ENCODE measurements around the gene BCAS3. TPM values are rescaled to one million over a fixed set of nuclear protein-coding genes. Genes with fewer than 3 reads are reported as not detected.

The BCAS3 gene
- total and polyA plus RNA-seq, 5 donors from 2014 or later, result 29.7 to 59.1 (median 33.9) TPM

DNA sequence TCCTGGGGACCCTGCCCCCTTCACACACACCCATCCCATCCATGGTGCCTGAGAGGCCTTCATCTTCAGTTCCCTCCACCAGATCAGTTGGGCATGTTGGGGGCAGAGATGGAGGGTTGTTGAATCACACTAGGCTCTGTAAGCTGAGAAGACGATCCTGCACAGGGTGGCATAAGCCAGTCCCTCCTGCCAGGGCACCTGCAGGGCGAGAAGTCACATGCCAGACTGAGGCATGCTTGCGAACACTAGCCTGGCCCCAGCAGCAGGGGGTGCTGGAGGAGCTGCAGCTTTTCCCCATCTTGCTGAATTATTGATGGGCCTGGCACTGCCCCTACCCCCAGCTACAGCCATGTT, 715.9 kb downstream of the BCAS3 start:
- peaks cover 6% of the 10 kb centered on the region for H3K36me3 Mint-ChIP-seq
- Histone ChIP-seq H3K9me3 (ENCODE audit: control insufficient read depth in 2 of 2, low read length in 2 of 2) (no peaks in the 10 kb centered on the region), H3K4me1 (ENCODE audit: control insufficient read depth, insufficient read depth, low read length, poor library complexity, severe bottlenecking) (peaks cover 21% of the 10 kb centered on the region), H3K27me3 (ENCODE audit: control insufficient read depth, insufficient read depth, low read length) (no peaks in the 10 kb centered on the region), H3K4me3 (ENCODE audit: low read depth, low read length) (no peak overlapping the region), H3K27ac (ENCODE audit: insufficient read depth, low read length, poor library complexity, severe bottlenecking) (no peak overlapping the region), H3K36me3 (ENCODE audit: control insufficient read depth, insufficient read depth, low read length) (peaks cover 2% of the 10 kb centered on the region)
- no peak for ATAC-seq (ENCODE audit: low read depth in 2 of 2)
- H3K27ac Mint-ChIP-seq, result no peak overlapping the region
- peaks cover 31% of the 10 kb centered on the region for H3K27me3 Mint-ChIP-seq
- H3K4me3 Mint-ChIP-seq, result no peak overlapping the region
- no peaks in the 10 kb centered on the region for H3K9me3 Mint-ChIP-seq
- H3K4me1 Mint-ChIP-seq, result peaks cover 0 to 16% (median 7%) of the 10 kb centered on the region in 4 donors
- no peak for DNase-seq

DNA sequence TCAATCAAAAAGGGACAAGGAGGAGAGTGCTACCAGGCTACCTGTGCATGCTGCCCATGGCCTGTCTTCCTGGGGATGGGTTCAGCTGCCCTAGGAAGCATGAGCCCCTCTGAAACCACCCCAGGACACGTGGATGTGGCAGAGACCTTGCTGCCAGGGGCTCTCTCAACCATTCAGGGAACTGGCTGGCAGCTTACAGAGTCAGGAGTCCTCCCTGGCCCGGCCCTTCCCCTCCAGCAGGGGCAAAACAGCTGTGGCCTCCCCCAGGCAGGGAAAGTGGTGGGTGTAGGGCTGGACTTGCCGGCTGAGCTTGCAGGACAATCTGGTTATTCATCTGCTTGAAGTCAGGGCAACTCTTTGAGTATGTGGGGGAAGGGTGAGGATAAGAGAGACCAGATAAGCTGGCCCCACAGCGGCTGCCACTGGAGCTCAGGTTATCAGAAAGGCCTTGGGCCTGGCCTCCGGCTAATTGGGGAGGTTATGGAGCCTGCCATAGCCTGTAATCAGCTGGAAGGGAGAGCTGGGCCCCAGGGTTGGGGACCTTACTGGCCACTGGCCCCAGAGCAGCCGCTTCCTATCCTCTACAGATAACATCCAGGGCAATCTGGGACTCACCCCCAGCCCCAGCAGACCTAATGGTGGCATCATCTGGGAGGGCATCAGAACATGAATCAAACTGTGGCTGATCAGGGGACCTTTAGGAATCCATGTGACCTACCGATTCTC, 716.4 kb downstream of the BCAS3 start:
- no peak for DNase-seq
- ATAC-seq (ENCODE audit: low read depth in 2 of 2), result no peak
- Mint-ChIP-seq H3K27me3 (peaks cover 31% of the 10 kb centered on the region), H3K36me3 (peaks cover 6% of the 10 kb centered on the region), H3K4me3 (peak overlapping the region in 1 of 4 donors; percentile 19), H3K9me3 (no peaks in the 10 kb centered on the region), H3K27ac (no peak overlapping the region), H3K4me1 (peaks cover 0 to 18% (median 8%) of the 10 kb centered on the region in 4 donors)
- H3K4me1 ChIP-seq (ENCODE audit: control insufficient read depth, insufficient read depth, low read length, poor library complexity, severe bottlenecking), result peaks cover 25% of the 10 kb centered on the region
- H3K36me3 ChIP-seq (ENCODE audit: control insufficient read depth, insufficient read depth, low read length), result peaks cover 2% of the 10 kb centered on the region
- no peak overlapping the region for H3K4me3 ChIP-seq (ENCODE audit: low read depth, low read length)
- no peak overlapping the region for H3K27ac ChIP-seq (ENCODE audit: insufficient read depth, low read length, poor library complexity, severe bottlenecking)
- H3K27me3 ChIP-seq (ENCODE audit: control insufficient read depth, insufficient read depth, low read length), result no peaks in the 10 kb centered on the region
- no peaks in the 10 kb centered on the region for H3K9me3 ChIP-seq (ENCODE audit: control insufficient read depth in 2 of 2, low read length in 2 of 2)

DNA sequence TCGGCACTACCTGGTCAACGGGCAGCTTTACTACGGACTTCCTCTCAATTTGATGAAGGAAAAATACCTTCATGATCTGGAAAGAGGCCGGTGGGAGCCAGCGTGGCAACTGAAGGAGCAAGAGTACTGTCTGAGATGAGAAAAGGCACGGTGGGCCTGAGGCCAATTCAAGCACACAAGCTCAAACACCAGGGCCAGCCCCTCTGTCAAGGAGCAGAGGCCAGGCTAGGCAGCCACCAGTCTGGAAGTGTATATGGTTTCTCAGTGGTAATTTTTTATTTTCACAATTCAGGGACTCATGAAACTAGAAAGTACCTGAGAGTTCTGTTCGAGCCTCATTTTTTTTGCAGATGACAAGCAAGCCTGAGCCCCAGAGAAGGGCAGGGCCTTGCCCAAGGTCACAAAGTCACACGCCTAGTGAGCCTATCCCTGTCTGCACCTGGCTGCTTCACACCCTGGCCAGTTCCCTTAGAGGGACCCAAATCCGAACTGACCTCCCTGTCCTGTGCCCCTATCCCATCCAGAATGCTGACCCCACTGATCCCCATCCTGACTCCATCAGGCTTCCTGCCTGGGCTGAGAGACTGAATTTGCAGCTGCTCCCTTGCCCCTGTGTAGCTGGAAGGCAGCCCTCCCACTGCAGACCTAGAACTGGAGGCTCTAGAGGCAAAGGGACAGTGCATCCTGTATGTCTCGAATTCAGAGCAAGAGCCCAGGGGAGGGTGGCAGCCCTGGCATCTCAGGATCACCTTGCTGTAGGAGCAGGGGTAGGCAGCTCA, 717.2 kb downstream of the BCAS3 start:
- no peak for DNase-seq
- Mint-ChIP-seq H3K4me3 (peak overlapping the region in 1 of 4 donors; percentile 25), H3K4me1 (peaks cover 0 to 16% (median 6%) of the 10 kb centered on the region in 4 donors), H3K27ac (no peak overlapping the region), H3K36me3 (peaks cover 6% of the 10 kb centered on the region), H3K27me3 (peaks cover 31% of the 10 kb centered on the region), H3K9me3 (no peaks in the 10 kb centered on the region)
- Histone ChIP-seq H3K9me3 (ENCODE audit: control insufficient read depth in 2 of 2, low read length in 2 of 2) (no peaks in the 10 kb centered on the region), H3K36me3 (ENCODE audit: control insufficient read depth, insufficient read depth, low read length) (peaks cover 2% of the 10 kb centered on the region), H3K4me3 (ENCODE audit: low read depth, low read length) (no peak overlapping the region), H3K27ac (ENCODE audit: insufficient read depth, low read length, poor library complexity, severe bottlenecking) (no peak overlapping the region), H3K4me1 (ENCODE audit: control insufficient read depth, insufficient read depth, low read length, poor library complexity, severe bottlenecking) (peaks cover 33% of the 10 kb centered on the region), H3K27me3 (ENCODE audit: control insufficient read depth, insufficient read depth, low read length) (no peaks in the 10 kb centered on the region)
- ATAC-seq (ENCODE audit: low read depth in 2 of 2), result no peak

DNA sequence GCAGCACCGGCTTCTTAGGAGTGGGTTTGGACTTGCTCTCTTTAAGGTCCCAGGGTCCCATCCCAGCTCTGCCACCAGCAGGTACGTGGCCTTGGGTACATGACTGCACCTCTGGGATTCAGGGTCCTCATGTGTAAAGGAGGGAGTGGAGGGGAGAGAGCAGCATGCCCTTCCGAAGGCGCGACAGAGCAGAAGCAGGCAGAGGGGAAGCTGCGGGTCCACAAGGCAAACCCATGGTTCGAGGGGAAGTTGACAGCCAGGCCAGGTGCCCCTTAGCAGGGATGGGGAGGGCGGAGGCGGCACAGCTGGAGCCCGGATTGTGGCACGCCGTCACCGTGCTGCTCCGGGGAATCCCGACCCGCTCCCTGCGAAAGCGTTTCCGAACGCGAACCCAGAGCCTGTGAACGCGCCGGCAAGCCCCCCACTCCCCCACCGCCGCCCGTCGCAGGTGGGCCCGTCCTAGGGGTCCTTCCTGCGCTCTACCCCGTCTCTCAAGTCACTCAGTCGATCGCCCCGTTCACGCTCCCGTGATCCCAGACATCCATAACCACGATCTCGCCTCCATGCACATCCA, 717.8 kb downstream of the BCAS3 start:
- ATAC-seq (ENCODE audit: low read depth in 2 of 2), result no peak
- H3K4me1 Mint-ChIP-seq, result peaks cover 0 to 16% (median 6%) of the 10 kb centered on the region in 4 donors
- H3K4me3 Mint-ChIP-seq, result peak overlapping the region in 1 of 4 donors; percentile 25
- Histone ChIP-seq H3K4me1 (ENCODE audit: control insufficient read depth, insufficient read depth, low read length, poor library complexity, severe bottlenecking) (peaks cover 33% of the 10 kb centered on the region), H3K27ac (ENCODE audit: insufficient read depth, low read length, poor library complexity, severe bottlenecking) (no peak overlapping the region), H3K36me3 (ENCODE audit: control insufficient read depth, insufficient read depth, low read length) (peaks cover 2% of the 10 kb centered on the region), H3K4me3 (ENCODE audit: low read depth, low read length) (no peak overlapping the region), H3K27me3 (ENCODE audit: control insufficient read depth, insufficient read depth, low read length) (no peaks in the 10 kb centered on the region), H3K9me3 (ENCODE audit: control insufficient read depth in 2 of 2, low read length in 2 of 2) (no peaks in the 10 kb centered on the region)
- H3K9me3 Mint-ChIP-seq, result no peaks in the 10 kb centered on the region
- H3K27ac Mint-ChIP-seq, result no peak overlapping the region
- H3K27me3 Mint-ChIP-seq, result peaks cover 31% of the 10 kb centered on the region
- H3K36me3 Mint-ChIP-seq, result peaks cover 6% of the 10 kb centered on the region
- DNase-seq, result no peak

DNA sequence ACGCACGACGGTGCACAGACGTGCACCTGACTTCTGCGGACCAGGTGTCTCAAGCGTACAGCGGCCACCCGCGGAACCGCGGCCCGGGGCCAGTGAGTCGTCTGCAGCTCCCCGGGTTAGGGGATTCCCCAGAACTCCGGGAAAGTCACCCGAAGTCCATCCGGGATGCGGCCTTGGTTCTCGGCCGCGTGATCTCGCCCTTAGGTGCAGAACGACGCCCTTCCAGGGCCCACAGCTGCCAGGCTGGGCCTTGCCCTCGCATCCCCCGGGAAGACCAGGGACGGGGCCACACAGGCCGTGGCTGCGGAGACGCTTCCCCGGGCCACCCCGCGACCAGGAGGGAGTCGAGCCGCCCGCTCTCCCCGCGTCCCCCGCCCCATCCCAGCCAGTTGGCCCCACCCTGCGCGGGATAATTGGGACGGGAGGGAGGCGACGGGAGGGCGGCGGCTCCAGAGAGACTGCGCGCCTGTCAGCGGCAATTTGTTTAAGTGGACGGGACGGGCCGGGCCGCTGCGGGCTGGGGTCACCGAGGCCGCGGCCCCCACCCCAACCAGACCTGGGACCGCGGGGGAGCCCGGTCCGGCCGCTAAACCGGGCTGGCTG, 718.4 kb downstream of the BCAS3 start:
- DNase-seq, result no peak
- no peak for ATAC-seq (ENCODE audit: low read depth in 2 of 2)
- Histone ChIP-seq H3K27me3 (ENCODE audit: control insufficient read depth, insufficient read depth, low read length) (no peaks in the 10 kb centered on the region), H3K4me1 (ENCODE audit: control insufficient read depth, insufficient read depth, low read length, poor library complexity, severe bottlenecking) (peaks cover 39% of the 10 kb centered on the region), H3K9me3 (ENCODE audit: control insufficient read depth in 2 of 2, low read length in 2 of 2) (no peaks in the 10 kb centered on the region), H3K27ac (ENCODE audit: insufficient read depth, low read length, poor library complexity, severe bottlenecking) (no peak overlapping the region), H3K36me3 (ENCODE audit: control insufficient read depth, insufficient read depth, low read length) (peaks cover 2% of the 10 kb centered on the region), H3K4me3 (ENCODE audit: low read depth, low read length) (no peak overlapping the region)
- peaks cover 0 to 20% (median 7%) of the 10 kb centered on the region in 4 donors for H3K4me1 Mint-ChIP-seq
- peaks cover 0 to 1% (median 0%) of the 10 kb centered on the region in 7 donors for H3K9me3 Mint-ChIP-seq
- no peak overlapping the region for H3K4me3 Mint-ChIP-seq
- H3K36me3 Mint-ChIP-seq, result peaks cover 6% of the 10 kb centered on the region
- H3K27me3 Mint-ChIP-seq, result peaks cover 36% of the 10 kb centered on the region
- no peak overlapping the region for H3K27ac Mint-ChIP-seq

DNA sequence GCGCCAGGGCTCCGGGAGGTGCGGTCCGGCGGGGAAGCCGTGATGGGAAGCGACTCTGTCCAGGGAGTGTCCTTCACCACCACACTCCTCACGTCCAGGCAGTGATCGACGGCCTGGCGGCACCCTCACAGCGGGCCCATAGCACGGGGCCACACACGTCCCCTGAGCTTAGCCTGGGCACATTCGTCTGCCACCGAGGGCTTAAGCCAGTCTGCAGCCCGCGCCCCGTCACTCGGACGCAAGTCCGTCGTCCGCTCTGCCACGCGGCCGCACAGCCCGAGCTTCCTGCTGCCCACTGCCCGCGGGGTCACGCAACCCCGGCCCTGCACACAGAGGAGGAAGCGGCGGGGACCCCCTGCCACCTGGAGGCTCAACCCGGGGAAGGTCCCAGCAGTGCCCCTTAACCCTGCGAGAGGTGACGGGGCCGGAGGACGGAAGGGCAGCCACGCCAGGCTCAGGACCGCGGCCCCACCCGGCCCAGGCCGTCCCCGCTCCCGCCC, 719.0 kb downstream of the BCAS3 start:
- H3K27ac ChIP-seq (ENCODE audit: insufficient read depth, low read length, poor library complexity, severe bottlenecking), result no peak overlapping the region
- H3K27me3 ChIP-seq (ENCODE audit: control insufficient read depth, insufficient read depth, low read length), result peaks cover 4% of the 10 kb centered on the region
- H3K36me3 ChIP-seq (ENCODE audit: control insufficient read depth, insufficient read depth, low read length), result peaks cover 2% of the 10 kb centered on the region
- peaks cover 6% of the 10 kb centered on the region for H3K36me3 Mint-ChIP-seq
- no peak overlapping the region for H3K4me3 Mint-ChIP-seq
- H3K4me1 Mint-ChIP-seq, result peaks cover 0 to 25% (median 12%) of the 10 kb centered on the region in 4 donors
- H3K4me1 ChIP-seq (ENCODE audit: control insufficient read depth, insufficient read depth, low read length, poor library complexity, severe bottlenecking), result peaks cover 45% of the 10 kb centered on the region
- H3K27ac Mint-ChIP-seq, result no peak overlapping the region
- H3K4me3 ChIP-seq (ENCODE audit: low read depth, low read length), result no peak overlapping the region
- ATAC-seq (ENCODE audit: low read depth in 2 of 2) (no peak), DNase-seq (no peak)
- peaks cover 0 to 5% (median 0%) of the 10 kb centered on the region in 7 donors for H3K9me3 Mint-ChIP-seq
- peaks cover 42% of the 10 kb centered on the region for H3K27me3 Mint-ChIP-seq
- H3K9me3 ChIP-seq (ENCODE audit: control insufficient read depth in 2 of 2, low read length in 2 of 2), result no peaks in the 10 kb centered on the region

DNA sequence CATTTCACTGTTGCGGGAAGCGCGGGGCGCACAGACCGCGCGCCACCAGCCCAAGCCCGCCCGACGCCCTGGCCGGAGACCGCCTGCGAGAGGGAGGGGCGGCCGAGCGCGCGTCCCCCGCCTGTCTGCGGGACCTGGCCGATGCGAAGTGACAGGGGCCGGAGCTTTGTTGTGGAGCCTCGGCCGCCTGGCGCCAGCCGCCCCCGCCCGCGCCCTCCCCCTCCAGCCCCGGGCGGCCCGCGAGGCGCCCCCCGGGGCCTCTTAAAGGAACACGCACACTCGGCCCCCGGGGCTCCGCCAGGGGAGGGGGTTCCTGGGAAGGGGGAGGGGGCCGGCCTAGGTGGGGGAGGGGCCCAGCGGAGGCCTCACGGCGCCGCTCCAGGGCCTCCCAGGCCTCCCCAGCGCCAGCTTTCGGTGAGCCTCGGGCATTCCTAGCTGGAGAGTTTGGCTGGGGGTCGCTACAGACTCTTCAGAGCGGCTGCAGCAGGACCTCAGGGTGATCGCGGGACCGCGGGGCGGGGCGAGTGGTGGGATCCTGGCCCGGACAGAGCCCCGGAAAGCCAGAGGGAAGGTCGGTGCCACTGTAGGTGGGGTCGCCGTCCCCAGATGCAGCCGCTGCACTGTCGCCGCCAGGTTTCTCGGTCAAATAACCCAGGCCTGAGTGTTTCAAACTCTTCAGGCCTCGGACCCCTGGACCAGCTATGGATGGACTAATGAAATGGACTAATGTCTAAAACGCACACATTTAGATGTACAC, 719.6 kb downstream of the BCAS3 start:
- Histone ChIP-seq H3K9me3 (ENCODE audit: control insufficient read depth in 2 of 2, low read length in 2 of 2) (no peaks in the 10 kb centered on the region), H3K27ac (ENCODE audit: insufficient read depth, low read length, poor library complexity, severe bottlenecking) (no peak overlapping the region), H3K4me1 (ENCODE audit: control insufficient read depth, insufficient read depth, low read length, poor library complexity, severe bottlenecking) (peaks cover 46% of the 10 kb centered on the region), H3K36me3 (ENCODE audit: control insufficient read depth, insufficient read depth, low read length) (peaks cover 2% of the 10 kb centered on the region), H3K27me3 (ENCODE audit: control insufficient read depth, insufficient read depth, low read length) (peaks cover 6% of the 10 kb centered on the region), H3K4me3 (ENCODE audit: low read depth, low read length) (no peak overlapping the region)
- DNase-seq (no peak), ATAC-seq (ENCODE audit: low read depth in 2 of 2) (no peak)
- peaks cover 2% of the 10 kb centered on the region for H3K36me3 Mint-ChIP-seq
- H3K9me3 Mint-ChIP-seq, result peaks cover 0 to 5% (median 0%) of the 10 kb centered on the region in 7 donors
- H3K4me3 Mint-ChIP-seq, result peak overlapping the region in 1 of 4 donors; percentile 66
- peaks cover 0 to 26% (median 12%) of the 10 kb centered on the region in 4 donors for H3K4me1 Mint-ChIP-seq
- H3K27ac Mint-ChIP-seq, result no peak overlapping the region
- peaks cover 46% of the 10 kb centered on the region for H3K27me3 Mint-ChIP-seq
